ENCODE measurements around the gene ONECUT1. TPM values are rescaled to one million over a fixed set of nuclear protein-coding genes. Genes with fewer than 3 reads are reported as not detected.

Gene ONECUT1
- total RNA-seq, 1 experiment from 2014 or later, result 35.9 TPM

DNA sequence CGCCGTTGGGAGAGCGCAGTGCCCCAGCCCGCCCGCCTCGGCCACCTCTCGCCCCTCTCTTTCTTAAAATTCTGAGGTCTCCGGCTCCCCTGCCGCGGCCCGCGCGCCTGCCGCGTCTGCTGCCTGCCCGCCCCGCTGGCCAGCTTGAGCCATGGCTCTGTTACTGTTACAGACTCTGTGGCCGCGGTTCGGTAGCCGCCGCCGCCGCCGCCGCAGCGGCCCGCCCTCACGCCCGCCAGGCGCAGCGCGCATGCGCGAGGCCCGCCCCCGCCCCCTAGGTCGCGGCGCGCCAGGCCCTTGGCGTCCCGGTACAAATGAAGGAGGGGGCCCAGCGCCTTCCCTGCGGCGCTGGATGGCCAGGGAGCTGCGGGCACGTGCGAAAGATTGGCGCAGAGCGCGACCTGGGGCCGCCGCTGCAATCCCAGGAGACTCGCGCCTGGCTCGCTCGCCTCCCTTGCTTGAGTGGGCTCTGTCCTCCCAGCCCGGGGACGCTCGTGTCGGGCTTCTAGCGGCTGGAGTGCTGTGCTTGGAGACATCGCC, at the start of gene ONECUT1 (continued):
- TF ChIP-seq, protein P1, sequence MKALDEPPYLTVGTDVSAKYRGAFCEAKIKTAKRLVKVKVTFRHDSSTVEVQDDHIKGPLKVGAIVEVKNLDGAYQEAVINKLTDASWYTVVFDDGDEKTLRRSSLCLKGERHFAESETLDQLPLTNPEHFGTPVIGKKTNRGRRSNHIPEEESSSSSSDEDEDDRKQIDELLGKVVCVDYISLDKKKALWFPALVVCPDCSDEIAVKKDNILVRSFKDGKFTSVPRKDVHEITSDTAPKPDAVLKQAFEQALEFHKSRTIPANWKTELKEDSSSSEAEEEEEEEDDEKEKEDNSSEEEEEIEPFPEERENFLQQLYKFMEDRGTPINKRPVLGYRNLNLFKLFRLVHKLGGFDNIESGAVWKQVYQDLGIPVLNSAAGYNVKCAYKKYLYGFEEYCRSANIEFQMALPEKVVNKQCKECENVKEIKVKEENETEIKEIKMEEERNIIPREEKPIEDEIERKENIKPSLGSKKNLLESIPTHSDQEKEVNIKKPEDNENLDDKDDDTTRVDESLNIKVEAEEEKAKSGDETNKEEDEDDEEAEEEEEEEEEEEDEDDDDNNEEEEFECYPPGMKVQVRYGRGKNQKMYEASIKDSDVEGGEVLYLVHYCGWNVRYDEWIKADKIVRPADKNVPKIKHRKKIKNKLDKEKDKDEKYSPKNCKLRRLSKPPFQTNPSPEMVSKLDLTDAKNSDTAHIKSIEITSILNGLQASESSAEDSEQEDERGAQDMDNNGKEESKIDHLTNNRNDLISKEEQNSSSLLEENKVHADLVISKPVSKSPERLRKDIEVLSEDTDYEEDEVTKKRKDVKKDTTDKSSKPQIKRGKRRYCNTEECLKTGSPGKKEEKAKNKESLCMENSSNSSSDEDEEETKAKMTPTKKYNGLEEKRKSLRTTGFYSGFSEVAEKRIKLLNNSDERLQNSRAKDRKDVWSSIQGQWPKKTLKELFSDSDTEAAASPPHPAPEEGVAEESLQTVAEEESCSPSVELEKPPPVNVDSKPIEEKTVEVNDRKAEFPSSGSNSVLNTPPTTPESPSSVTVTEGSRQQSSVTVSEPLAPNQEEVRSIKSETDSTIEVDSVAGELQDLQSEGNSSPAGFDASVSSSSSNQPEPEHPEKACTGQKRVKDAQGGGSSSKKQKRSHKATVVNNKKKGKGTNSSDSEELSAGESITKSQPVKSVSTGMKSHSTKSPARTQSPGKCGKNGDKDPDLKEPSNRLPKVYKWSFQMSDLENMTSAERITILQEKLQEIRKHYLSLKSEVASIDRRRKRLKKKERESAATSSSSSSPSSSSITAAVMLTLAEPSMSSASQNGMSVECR (CRISPR knock-in tag; IDR thresholded peaks at IDR 0.05; ENCODE audit: borderline replicate concordance), result no peak; the same call in 1 of the 2 replicates
- no peak; the same call in 1 of the 2 replicates for TF ChIP-seq TEAD1 (CRISPR knock-in tag; IDR thresholded peaks at IDR 0.05)
- TF ChIP-seq, protein P2, sequence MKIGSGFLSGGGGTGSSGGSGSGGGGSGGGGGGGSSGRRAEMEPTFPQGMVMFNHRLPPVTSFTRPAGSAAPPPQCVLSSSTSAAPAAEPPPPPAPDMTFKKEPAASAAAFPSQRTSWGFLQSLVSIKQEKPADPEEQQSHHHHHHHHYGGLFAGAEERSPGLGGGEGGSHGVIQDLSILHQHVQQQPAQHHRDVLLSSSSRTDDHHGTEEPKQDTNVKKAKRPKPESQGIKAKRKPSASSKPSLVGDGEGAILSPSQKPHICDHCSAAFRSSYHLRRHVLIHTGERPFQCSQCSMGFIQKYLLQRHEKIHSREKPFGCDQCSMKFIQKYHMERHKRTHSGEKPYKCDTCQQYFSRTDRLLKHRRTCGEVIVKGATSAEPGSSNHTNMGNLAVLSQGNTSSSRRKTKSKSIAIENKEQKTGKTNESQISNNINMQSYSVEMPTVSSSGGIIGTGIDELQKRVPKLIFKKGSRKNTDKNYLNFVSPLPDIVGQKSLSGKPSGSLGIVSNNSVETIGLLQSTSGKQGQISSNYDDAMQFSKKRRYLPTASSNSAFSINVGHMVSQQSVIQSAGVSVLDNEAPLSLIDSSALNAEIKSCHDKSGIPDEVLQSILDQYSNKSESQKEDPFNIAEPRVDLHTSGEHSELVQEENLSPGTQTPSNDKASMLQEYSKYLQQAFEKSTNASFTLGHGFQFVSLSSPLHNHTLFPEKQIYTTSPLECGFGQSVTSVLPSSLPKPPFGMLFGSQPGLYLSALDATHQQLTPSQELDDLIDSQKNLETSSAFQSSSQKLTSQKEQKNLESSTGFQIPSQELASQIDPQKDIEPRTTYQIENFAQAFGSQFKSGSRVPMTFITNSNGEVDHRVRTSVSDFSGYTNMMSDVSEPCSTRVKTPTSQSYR (CRISPR knock-in tag; IDR thresholded peaks at IDR 0.05), result peak; percentile 29; the same call in 1 of the 2 replicates
- TF ChIP-seq, protein P3, sequence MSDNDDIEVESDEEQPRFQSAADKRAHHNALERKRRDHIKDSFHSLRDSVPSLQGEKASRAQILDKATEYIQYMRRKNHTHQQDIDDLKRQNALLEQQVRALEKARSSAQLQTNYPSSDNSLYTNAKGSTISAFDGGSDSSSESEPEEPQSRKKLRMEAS (CRISPR knock-in tag; IDR thresholded peaks at IDR 0.05), result peak; percentile 89
- TF ChIP-seq GTF2I (CRISPR knock-in tag; conservative IDR thresholded peaks at IDR 0.05), result no peak
- TF ChIP-seq ZNF232 (CRISPR knock-in tag; IDR thresholded peaks at IDR 0.05), result no peak

DNA sequence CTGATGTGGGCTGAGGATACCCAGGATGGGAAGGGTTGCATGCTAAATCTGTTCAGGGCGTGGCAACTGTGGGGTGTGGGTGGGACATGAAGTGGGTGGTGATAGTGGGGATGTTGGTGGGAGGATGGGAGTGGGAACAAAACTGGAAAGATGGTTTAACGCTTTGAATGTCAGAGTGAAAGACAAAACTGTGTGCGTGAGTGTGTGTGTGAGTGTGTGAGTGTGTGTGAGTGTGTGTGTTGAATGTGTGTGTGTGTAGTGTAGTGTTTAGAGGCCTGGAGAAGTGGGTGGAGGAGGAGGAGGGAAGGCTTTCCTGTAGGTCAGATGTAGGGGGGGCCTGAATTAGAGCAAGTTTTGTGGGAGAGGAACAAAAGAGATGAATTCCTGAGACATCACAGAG, 44.2 kb upstream of the ONECUT1 start:
- ChIA-PET CTCF (no interaction called here), POLR2A (no interaction called here)
- ATAC-seq, result no peak
- peaks cover 7% of the 10 kb centered on the region for H3K36me3 Mint-ChIP-seq
- TF ChIP-seq, protein P4, sequence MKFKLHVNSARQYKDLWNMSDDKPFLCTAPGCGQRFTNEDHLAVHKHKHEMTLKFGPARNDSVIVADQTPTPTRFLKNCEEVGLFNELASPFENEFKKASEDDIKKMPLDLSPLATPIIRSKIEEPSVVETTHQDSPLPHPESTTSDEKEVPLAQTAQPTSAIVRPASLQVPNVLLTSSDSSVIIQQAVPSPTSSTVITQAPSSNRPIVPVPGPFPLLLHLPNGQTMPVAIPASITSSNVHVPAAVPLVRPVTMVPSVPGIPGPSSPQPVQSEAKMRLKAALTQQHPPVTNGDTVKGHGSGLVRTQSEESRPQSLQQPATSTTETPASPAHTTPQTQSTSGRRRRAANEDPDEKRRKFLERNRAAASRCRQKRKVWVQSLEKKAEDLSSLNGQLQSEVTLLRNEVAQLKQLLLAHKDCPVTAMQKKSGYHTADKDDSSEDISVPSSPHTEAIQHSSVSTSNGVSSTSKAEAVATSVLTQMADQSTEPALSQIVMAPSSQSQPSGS (CRISPR knock-in tag; IDR thresholded peaks at IDR 0.05; ENCODE audit: borderline replicate concordance, low read depth), result no peak
- TF ChIP-seq, protein P5, sequence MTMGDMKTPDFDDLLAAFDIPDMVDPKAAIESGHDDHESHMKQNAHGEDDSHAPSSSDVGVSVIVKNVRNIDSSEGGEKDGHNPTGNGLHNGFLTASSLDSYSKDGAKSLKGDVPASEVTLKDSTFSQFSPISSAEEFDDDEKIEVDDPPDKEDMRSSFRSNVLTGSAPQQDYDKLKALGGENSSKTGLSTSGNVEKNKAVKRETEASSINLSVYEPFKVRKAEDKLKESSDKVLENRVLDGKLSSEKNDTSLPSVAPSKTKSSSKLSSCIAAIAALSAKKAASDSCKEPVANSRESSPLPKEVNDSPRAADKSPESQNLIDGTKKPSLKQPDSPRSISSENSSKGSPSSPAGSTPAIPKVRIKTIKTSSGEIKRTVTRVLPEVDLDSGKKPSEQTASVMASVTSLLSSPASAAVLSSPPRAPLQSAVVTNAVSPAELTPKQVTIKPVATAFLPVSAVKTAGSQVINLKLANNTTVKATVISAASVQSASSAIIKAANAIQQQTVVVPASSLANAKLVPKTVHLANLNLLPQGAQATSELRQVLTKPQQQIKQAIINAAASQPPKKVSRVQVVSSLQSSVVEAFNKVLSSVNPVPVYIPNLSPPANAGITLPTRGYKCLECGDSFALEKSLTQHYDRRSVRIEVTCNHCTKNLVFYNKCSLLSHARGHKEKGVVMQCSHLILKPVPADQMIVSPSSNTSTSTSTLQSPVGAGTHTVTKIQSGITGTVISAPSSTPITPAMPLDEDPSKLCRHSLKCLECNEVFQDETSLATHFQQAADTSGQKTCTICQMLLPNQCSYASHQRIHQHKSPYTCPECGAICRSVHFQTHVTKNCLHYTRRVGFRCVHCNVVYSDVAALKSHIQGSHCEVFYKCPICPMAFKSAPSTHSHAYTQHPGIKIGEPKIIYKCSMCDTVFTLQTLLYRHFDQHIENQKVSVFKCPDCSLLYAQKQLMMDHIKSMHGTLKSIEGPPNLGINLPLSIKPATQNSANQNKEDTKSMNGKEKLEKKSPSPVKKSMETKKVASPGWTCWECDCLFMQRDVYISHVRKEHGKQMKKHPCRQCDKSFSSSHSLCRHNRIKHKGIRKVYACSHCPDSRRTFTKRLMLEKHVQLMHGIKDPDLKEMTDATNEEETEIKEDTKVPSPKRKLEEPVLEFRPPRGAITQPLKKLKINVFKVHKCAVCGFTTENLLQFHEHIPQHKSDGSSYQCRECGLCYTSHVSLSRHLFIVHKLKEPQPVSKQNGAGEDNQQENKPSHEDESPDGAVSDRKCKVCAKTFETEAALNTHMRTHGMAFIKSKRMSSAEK (CRISPR knock-in tag; IDR thresholded peaks at IDR 0.05; ENCODE audit: borderline replicate concordance), result no peak
- no peak for TF ChIP-seq NR2C2 (CRISPR knock-in tag; IDR thresholded peaks at IDR 0.05)
- TF ChIP-seq, protein P6, sequence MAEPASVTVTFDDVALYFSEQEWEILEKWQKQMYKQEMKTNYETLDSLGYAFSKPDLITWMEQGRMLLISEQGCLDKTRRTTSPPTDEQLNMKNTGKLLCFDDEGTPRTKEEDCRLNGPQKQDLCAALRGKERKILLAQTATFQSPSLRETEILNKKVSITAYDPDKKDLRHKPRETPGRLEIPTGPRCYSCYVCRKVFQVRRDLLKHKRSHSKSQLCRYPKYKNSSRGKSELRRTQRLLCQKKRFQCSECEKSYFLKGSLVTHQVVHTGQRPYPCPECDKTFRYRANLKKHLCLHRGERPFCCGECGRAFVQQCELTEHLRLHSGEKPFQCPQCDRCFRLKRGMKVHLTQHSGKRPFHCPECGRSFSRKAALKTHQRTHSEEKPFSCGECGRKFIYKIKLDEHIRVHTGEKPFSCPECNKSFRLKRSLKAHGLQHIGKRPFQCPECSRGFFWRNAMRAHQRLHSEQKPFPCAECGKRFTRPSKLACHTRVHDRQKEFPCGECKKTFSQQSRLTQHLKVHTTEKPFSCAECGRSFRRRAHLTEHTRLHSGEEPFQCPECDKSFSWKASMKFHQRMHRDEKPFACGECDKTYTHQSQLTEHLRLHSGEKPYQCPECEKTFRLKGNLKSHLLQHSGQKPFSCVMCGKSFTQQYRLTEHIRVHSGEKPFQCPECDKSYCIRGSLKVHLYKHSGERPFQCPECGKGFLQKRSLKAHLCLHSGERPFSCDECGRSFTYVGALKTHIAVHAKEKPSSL (CRISPR knock-in tag; conservative IDR thresholded peaks at IDR 0.05), result no peak
- TF ChIP-seq, protein P7, sequence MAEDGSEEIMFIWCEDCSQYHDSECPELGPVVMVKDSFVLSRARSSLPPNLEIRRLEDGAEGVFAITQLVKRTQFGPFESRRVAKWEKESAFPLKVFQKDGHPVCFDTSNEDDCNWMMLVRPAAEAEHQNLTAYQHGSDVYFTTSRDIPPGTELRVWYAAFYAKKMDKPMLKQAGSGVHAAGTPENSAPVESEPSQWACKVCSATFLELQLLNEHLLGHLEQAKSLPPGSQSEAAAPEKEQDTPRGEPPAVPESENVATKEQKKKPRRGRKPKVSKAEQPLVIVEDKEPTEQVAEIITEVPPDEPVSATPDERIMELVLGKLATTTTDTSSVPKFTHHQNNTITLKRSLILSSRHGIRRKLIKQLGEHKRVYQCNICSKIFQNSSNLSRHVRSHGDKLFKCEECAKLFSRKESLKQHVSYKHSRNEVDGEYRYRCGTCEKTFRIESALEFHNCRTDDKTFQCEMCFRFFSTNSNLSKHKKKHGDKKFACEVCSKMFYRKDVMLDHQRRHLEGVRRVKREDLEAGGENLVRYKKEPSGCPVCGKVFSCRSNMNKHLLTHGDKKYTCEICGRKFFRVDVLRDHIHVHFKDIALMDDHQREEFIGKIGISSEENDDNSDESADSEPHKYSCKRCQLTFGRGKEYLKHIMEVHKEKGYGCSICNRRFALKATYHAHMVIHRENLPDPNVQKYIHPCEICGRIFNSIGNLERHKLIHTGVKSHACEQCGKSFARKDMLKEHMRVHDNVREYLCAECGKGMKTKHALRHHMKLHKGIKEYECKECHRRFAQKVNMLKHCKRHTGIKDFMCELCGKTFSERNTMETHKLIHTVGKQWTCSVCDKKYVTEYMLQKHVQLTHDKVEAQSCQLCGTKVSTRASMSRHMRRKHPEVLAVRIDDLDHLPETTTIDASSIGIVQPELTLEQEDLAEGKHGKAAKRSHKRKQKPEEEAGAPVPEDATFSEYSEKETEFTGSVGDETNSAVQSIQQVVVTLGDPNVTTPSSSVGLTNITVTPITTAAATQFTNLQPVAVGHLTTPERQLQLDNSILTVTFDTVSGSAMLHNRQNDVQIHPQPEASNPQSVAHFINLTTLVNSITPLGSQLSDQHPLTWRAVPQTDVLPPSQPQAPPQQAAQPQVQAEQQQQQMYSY (CRISPR knock-in tag; IDR thresholded peaks at IDR 0.05), result no peak
- peaks cover 18% of the 10 kb centered on the region for H3K9me3 Mint-ChIP-seq
- no peaks in the 10 kb centered on the region for H3K4me1 Mint-ChIP-seq
- H3K4me3 Mint-ChIP-seq, result no peak overlapping the region
- no peaks in the 10 kb centered on the region for H3K27me3 Mint-ChIP-seq (ENCODE audit: low read depth)
- H3K27ac Mint-ChIP-seq, result no peak overlapping the region
- no peak for DNase-seq (ENCODE audit: low spot score)
